ENCODE results near the gene ADCY5. TPM values are rescaled to one million over a fixed set of nuclear protein-coding genes. Genes with fewer than 3 reads are reported as not detected.

Gene ADCY5
- total RNA-seq, 6 experiments from 2014 or later, result 0.09 to 0.95 (median 0.19) TPM

GRCh38 chr3:123321806-123322205 lies 127.1 kb downstream of the ADCY5 start:
- H3K27me3 Mint-ChIP-seq (ENCODE audit: insufficient read depth), result peaks cover 59% of the 10 kb centered on the region
- H3K27ac Mint-ChIP-seq, result no peak overlapping the region
- no peak for TF ChIP-seq CTCF (IDR thresholded peaks at IDR 0.05)
- H3K9me3 Mint-ChIP-seq, result no peaks in the 10 kb centered on the region
- no peaks in the 10 kb centered on the region for H3K36me3 Mint-ChIP-seq (ENCODE audit: low read depth)
- DNase-seq, result no peak
- no peaks in the 10 kb centered on the region for H3K4me1 Mint-ChIP-seq (ENCODE audit: low read depth)
- H3K4me3 Mint-ChIP-seq, result no peak overlapping the region

- H3K36me3 Mint-ChIP-seq (ENCODE audit: low read depth), result no peaks in the 10 kb centered on the region
- H3K27ac Mint-ChIP-seq, result no peak overlapping the region
- no peaks in the 10 kb centered on the region for H3K9me3 Mint-ChIP-seq
- peaks cover 65% of the 10 kb centered on the region for H3K27me3 Mint-ChIP-seq (ENCODE audit: insufficient read depth)
- TF ChIP-seq CTCF (IDR thresholded peaks at IDR 0.05), result no peak
- DNase-seq, result no peak
- no peak overlapping the region for H3K4me3 Mint-ChIP-seq
- no peaks in the 10 kb centered on the region for H3K4me1 Mint-ChIP-seq (ENCODE audit: low read depth)
Measured at GRCh38 chr3:123320221-123320620, 128.7 kb downstream of the ADCY5 start.

GRCh38 chr3:123319760-123320159 lies 129.1 kb downstream of the ADCY5 start:
- TF ChIP-seq CTCF (IDR thresholded peaks at IDR 0.05), result no peak
- H3K4me1 Mint-ChIP-seq (ENCODE audit: low read depth), result no peaks in the 10 kb centered on the region
- peaks cover 70% of the 10 kb centered on the region for H3K27me3 Mint-ChIP-seq (ENCODE audit: insufficient read depth)
- H3K4me3 Mint-ChIP-seq, result no peak overlapping the region
- H3K9me3 Mint-ChIP-seq, result no peaks in the 10 kb centered on the region
- H3K36me3 Mint-ChIP-seq (ENCODE audit: low read depth), result no peaks in the 10 kb centered on the region
- DNase-seq, result no peak
- H3K27ac Mint-ChIP-seq, result no peak overlapping the region

GRCh38 chr3:123318374-123318773 lies 130.5 kb downstream of the ADCY5 start:
- no peak for TF ChIP-seq CTCF (IDR thresholded peaks at IDR 0.05)
- peaks cover 68% of the 10 kb centered on the region for H3K27me3 Mint-ChIP-seq (ENCODE audit: insufficient read depth)
- no peaks in the 10 kb centered on the region for H3K36me3 Mint-ChIP-seq (ENCODE audit: low read depth)
- no peak overlapping the region for H3K27ac Mint-ChIP-seq
- no peaks in the 10 kb centered on the region for H3K4me1 Mint-ChIP-seq (ENCODE audit: low read depth)
- no peak for DNase-seq
- H3K4me3 Mint-ChIP-seq, result no peak overlapping the region
- H3K9me3 Mint-ChIP-seq, result no peaks in the 10 kb centered on the region

- no peak for DNase-seq
- no peaks in the 10 kb centered on the region for H3K4me1 Mint-ChIP-seq (ENCODE audit: low read depth)
- peaks cover 68% of the 10 kb centered on the region for H3K27me3 Mint-ChIP-seq (ENCODE audit: insufficient read depth)
Measured at GRCh38 chr3:123317716-123318115, 131.2 kb downstream of the ADCY5 start.

More at GRCh38 chr3:123317716-123318115, 131.2 kb downstream of the ADCY5 start:
- no peaks in the 10 kb centered on the region for H3K36me3 Mint-ChIP-seq (ENCODE audit: low read depth)
- TF ChIP-seq CTCF (IDR thresholded peaks at IDR 0.05), result no peak
- H3K9me3 Mint-ChIP-seq, result no peaks in the 10 kb centered on the region
- no peak overlapping the region for H3K4me3 Mint-ChIP-seq
- H3K27ac Mint-ChIP-seq, result no peak overlapping the region

Measured in HFFc6 (cell line).